Sigmoid colon (tissue), 7 donors: ENCODE data around the gene MCU. TPM values are rescaled to one million over a fixed set of nuclear protein-coding genes. Genes with fewer than 3 reads are reported as not detected.
A peak's percentile ranks its signal among the peaks of the same experiment; 100 is the strongest.

Experiments used
- DNase-seq: peaks from one replicate; pipeline ENCODE4 v3.0.0-alpha.2; 2019
- H3K27ac ChIP-seq, 4 donors: fragments of 200-600 bp; sonication (generic); one replicate each; pipeline ENCODE4 v1.5.1; 2016 to 2019; ENCODE audit warnings: mild to moderate bottlenecking in 1 of 4
- H3K27me3 ChIP-seq, 3 donors: fragments of 200-600 bp; sonication (generic); one replicate each; pipeline ENCODE4 v1.5.1; 2019; ENCODE audit warnings: mild to moderate bottlenecking in 1 of 3
- H3K36me3 ChIP-seq, 4 donors: fragments of 200-600 bp; sonication (generic); one replicate each; pipeline ENCODE4 v1.5.1; 2016 to 2019
- H3K4me1 ChIP-seq, 4 donors: fragments of 200-600 bp; sonication (generic); one replicate each; pipeline ENCODE4 v1.5.1; 2017 to 2019
- H3K4me3 ChIP-seq, 4 donors: fragments of 200-600 bp; sonication (generic); one replicate each; pipeline ENCODE4 v1.5.1; 2017 to 2019; ENCODE audit warnings: mild to moderate bottlenecking in 2 of 4, moderate library complexity in 1 of 4
- H3K9me3 ChIP-seq, 4 donors: fragments of 200-600 bp in 3 of 4; sonication (generic) in 3 of 4; one replicate each; pipeline versions ENCODE4 v1.5.1 to v1.6.1; 2013 to 2019
- EP300 ChIP-seq, 4 donors: sonication (generic); formaldehyde crosslinking; IDR thresholded peaks; one replicate each; pipeline ENCODE4 v1.6.1; 2017; ENCODE audit warnings: antibody characterized with exemption in 4 of 4
- POLR2A ChIP-seq, 2 donors: fragments of 450-650 bp; IDR thresholded peaks; one replicate each; pipeline ENCODE4 v1.6.1; 2016; ENCODE audit warnings: antibody characterized with exemption in 2 of 2, mild to moderate bottlenecking in 2 of 2, moderate library complexity in 2 of 2
- POLR2AphosphoS5 ChIP-seq, 4 donors: sonication (generic); formaldehyde crosslinking; IDR thresholded peaks; one replicate each; pipeline ENCODE4 v1.6.1; 2017; ENCODE audit warnings: antibody characterized with exemption in 4 of 4
- WGBS, 2 donors: extraction: QIAGEN DNeasy Blood & Tissue Kit; methylation state at CpG; one replicate each; pipeline ENCODE4 v1.1.7; 2013; 5-methylcytosine and 5-hydroxymethylcytosine counted together
- intact Hi-C: fragments of 100-400 bp; cut with DNase I; formaldehyde crosslinking; loops from one replicate; pipeline ENCODE4 v1.15.1; 2023
- polyA plus RNA-seq, 3 donors: library from polyadenylated mRNA; stranded (reverse); fragments of 200-250 nt; gene quantifications; one replicate each; pipeline ENCODE4 v1.2.3, GENCODE V29; 2013
- total RNA-seq, 4 donors: library from RNA; depleted of rRNA; stranded (reverse); fragments of >200 nt; gene quantifications; one replicate each; pipeline ENCODE4 v1.1.0, GENCODE V29; 2016
- TF ChIP-seq, protein P1 (sequence below), 4 experiments: fragments of 450-650 bp in 3 of 4; fragments of 200-600 bp in 1 of 4; IDR thresholded peaks; one replicate each; pipeline ENCODE4 v1.5.1; 2016 to 2019; ENCODE audit warnings: antibody characterized with exemption in 4 of 4, mild to moderate bottlenecking in 3 of 4, moderate library complexity in 2 of 4
- donor health status: healthy with polysubstance abuse.
- donor health status: Bipolar disorder and iron deficiency.
- donor health status: healthy.

The MCU gene
- total and polyA plus RNA-seq, 7 donors = 14.7 to 75.6 (median 19.4) TPM

DNA sequence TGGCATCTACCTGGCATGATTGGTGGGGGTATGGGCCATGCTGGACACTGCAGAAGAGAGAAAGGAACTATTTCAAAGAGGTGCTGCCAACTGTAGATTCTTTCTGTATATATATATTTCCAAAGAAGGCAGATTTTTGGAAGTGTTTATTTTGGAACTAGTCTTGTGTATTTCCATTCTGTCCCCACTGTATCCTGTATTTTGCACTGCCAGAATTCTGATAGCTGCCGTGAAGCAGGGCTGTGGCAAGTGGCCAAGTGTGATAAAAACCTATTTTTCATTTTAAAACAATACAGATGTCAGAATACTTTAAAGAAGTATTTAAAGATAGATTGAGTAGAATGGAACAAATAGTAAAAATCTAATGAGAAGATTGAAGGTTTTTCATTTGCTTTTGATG is 17.1 kb downstream of the MCU start:
- Histone ChIP-seq H3K27ac (peak overlapping the region in 3 of 4 donors; percentile 42 to 53 (median 53)), H3K4me3 (no peak overlapping the region), H3K36me3 (no peaks in the 10 kb centered on the region), H3K27me3 (no peaks in the 10 kb centered on the region), H3K4me1 (peaks cover 0 to 39% (median 34%) of the 10 kb centered on the region in 4 donors), H3K9me3 (no peaks in the 10 kb centered on the region)
- TF ChIP-seq, protein P1, sequence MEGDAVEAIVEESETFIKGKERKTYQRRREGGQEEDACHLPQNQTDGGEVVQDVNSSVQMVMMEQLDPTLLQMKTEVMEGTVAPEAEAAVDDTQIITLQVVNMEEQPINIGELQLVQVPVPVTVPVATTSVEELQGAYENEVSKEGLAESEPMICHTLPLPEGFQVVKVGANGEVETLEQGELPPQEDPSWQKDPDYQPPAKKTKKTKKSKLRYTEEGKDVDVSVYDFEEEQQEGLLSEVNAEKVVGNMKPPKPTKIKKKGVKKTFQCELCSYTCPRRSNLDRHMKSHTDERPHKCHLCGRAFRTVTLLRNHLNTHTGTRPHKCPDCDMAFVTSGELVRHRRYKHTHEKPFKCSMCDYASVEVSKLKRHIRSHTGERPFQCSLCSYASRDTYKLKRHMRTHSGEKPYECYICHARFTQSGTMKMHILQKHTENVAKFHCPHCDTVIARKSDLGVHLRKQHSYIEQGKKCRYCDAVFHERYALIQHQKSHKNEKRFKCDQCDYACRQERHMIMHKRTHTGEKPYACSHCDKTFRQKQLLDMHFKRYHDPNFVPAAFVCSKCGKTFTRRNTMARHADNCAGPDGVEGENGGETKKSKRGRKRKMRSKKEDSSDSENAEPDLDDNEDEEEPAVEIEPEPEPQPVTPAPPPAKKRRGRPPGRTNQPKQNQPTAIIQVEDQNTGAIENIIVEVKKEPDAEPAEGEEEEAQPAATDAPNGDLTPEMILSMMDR (IDR thresholded peaks at IDR 0.05) = no peak
- TF ChIP-seq POLR2AphosphoS5 (IDR thresholded peaks at IDR 0.05) = no peak
- TF ChIP-seq EP300 (IDR thresholded peaks at IDR 0.05) = no peak
- TF ChIP-seq POLR2A (IDR thresholded peaks at IDR 0.05) = no peak
- intact Hi-C loops = no loop called here
- DNase-seq = no peak
- WGBS, 2 donors = 10 to 56% methylated on average over 1 of the region's 1 CpG

DNA sequence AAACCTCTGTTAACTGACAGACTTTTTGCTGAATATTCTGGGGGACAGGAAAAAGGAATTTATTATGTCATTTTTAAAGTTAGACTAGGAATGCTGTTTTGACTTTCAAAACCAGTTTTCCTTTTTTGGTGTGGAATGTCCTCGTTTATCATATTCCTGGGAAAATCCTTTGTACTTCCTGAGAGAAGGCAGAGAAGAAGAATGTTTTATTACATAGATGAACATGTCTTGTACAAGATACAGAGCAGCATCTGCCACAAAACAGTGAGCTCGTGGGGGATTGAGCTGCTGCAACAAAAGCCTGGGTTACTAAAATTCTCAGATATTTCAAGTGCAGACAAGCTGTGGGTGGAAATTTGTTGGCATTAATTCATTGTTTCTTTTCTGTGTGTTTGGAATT is 20.2 kb downstream of the MCU start:
- peaks cover 0 to 39% (median 34%) of the 10 kb centered on the region in 4 donors for H3K4me1 ChIP-seq
- H3K4me3 ChIP-seq = no peak overlapping the region
- no peak for DNase-seq
- peak overlapping the region in 3 of 4 donors; percentile 10 to 51 (median 19) for H3K27ac ChIP-seq
- peak in 1 of 4 donors; percentile 18 for TF ChIP-seq POLR2AphosphoS5 (IDR thresholded peaks at IDR 0.05)
- TF ChIP-seq EP300 (IDR thresholded peaks at IDR 0.05) = no peak
- no peaks in the 10 kb centered on the region for H3K9me3 ChIP-seq
- WGBS, 2 donors = 62 to 71% methylated on average over 2 of the region's 2 CpGs
- H3K36me3 ChIP-seq = peaks cover 0 to 11% (median 0%) of the 10 kb centered on the region in 4 donors
- no peaks in the 10 kb centered on the region for H3K27me3 ChIP-seq
- intact Hi-C loops = no loop called here

DNA sequence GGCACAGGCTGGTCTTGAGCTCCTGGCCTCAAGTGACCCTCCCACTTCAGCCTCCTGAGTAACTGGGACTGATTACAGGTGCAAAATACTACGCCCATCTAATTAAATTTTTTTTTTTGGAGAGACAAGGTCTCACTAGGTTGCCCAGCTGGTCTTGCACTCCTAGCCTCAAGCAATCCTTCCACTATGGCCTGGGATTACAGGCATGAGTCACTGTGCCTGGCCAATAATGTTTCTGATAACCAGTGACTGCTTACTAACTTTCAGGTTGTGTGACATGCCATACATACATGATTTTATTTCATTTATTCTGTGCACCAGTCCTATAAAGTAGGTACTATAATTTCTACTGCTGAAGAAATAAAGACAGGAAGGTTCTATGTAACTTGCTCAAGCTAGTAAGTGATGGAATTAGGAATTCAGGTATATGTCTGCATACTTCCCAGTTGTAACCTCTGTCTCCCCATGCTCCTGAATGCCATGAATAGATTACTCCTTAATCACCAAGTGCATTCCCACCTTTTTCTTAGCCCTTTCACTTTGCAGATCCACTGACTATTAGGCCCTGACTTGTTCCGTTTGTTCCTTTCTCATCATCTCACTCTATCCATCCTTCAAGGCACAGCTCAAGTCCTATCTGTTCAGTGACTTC is 28.1 kb downstream of the MCU start:
- no peak overlapping the region for H3K4me3 ChIP-seq
- H3K9me3 ChIP-seq = no peaks in the 10 kb centered on the region
- H3K4me1 ChIP-seq = no peaks in the 10 kb centered on the region
- no peaks in the 10 kb centered on the region for H3K27me3 ChIP-seq
- no peak for DNase-seq
- H3K27ac ChIP-seq = no peak overlapping the region
- peaks cover 0 to 10% (median 0%) of the 10 kb centered on the region in 4 donors for H3K36me3 ChIP-seq
- WGBS, 2 donors = 86 to 91% methylated on average over 2 of the region's 2 CpGs
- TF ChIP-seq EP300 (IDR thresholded peaks at IDR 0.05) = no peak
- TF ChIP-seq POLR2AphosphoS5 (IDR thresholded peaks at IDR 0.05) = no peak
- TF ChIP-seq, protein P1 (IDR thresholded peaks at IDR 0.05) = no peak
- no peak for TF ChIP-seq POLR2A (IDR thresholded peaks at IDR 0.05)
- intact Hi-C loops = no loop called here

DNA sequence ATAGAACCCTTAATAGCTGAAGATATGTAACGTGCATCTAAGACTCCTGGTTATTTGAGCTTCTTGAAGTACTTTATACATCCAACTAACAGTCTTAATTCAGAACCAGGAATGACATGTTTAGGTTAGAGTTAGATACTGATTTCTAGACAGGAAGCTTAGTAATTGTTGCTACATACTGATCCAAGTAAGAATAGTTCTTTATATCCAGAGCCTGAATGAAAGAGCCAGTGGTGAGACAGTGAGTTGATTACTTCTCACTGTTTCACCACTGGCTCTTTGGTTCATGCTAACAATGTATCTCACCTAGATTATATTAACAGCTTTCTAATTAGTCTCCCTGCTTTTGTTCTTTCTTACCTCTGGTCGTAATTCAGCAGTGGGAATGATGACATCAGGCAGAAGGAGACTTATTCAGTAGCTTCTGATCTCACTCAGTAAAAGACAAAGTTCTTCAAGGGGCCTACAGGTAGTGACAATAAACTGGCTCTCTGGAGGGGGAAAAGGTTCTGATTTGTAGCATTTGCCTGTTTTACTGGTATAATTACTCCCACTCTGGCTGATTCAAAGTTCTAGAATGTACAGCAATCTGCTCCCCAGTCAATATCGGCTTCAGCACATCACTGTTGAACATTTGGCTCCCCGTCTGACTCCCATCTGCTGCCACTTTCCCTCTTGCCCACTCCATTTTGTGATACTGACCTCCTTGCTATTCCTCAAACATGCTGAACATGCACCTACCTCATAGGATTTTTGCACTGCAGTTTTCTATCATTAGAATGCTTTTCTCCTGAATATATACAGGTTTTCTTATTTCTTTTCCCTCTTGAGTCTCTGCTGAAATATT is 29.1 kb downstream of the MCU start:
- H3K4me1 ChIP-seq = no peaks in the 10 kb centered on the region
- no peak for DNase-seq
- H3K4me3 ChIP-seq = no peak overlapping the region
- H3K9me3 ChIP-seq = no peaks in the 10 kb centered on the region
- TF ChIP-seq EP300 (IDR thresholded peaks at IDR 0.05) (no peak), POLR2AphosphoS5 (IDR thresholded peaks at IDR 0.05) (no peak), POLR2A (IDR thresholded peaks at IDR 0.05) (no peak)
- TF ChIP-seq, protein P1 (IDR thresholded peaks at IDR 0.05) = no peak
- intact Hi-C loops = no loop called here
- H3K27ac ChIP-seq = no peak overlapping the region
- 88 to 92% methylated on average over 4 of the region's 4 CpGs for WGBS, 2 donors
- peaks cover 0 to under 1% (median 0%) of the 10 kb centered on the region in 4 donors for H3K36me3 ChIP-seq
- no peaks in the 10 kb centered on the region for H3K27me3 ChIP-seq

DNA sequence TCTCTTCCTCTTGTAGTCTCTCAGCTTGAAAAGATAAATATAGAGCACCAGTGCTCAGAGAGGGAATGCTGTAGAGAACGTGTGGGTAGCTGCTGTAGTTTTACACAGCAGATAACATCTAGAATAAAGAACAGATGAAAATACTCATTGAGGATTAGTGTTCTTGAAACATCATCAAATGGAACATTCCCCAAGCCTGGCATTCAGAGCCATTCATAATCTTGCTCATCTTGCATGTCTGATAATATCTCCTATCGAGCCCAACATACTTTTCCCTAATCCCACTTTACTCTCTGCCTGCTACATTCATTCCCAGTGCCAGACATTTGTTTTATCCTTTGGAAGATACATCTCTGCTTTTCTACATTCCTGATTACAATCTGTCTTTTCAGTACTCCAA is 35.2 kb downstream of the MCU start:
- H3K27me3 ChIP-seq = no peaks in the 10 kb centered on the region
- intact Hi-C loops = no loop called here
- no peak overlapping the region for H3K4me3 ChIP-seq
- H3K27ac ChIP-seq = no peak overlapping the region
- H3K4me1 ChIP-seq = no peaks in the 10 kb centered on the region
- no peaks in the 10 kb centered on the region for H3K36me3 ChIP-seq
- H3K9me3 ChIP-seq = no peaks in the 10 kb centered on the region
- no peak for DNase-seq
- 70 to 80% methylated on average over 2 of the region's 2 CpGs for WGBS, 2 donors
- no peak for TF ChIP-seq EP300 (IDR thresholded peaks at IDR 0.05)
- TF ChIP-seq POLR2AphosphoS5 (IDR thresholded peaks at IDR 0.05) = no peak
- TF ChIP-seq, protein P1 (IDR thresholded peaks at IDR 0.05) = no peak
- no peak for TF ChIP-seq POLR2A (IDR thresholded peaks at IDR 0.05)
